K562 (cell line): ENCODE results near the gene DPH1. TPM values are rescaled to one million over a fixed set of nuclear protein-coding genes. Genes with fewer than 3 reads are reported as not detected.
A peak's percentile ranks its signal among the peaks of the same experiment; 100 is the strongest.

ENCODE experiments used
- DLX4 ChIP-seq: fragments of 250-450 bp; sonication (Bioruptor Pico); IDR thresholded peaks from 2 replicates; pipeline ENCODE4 v1.6.1; 2021; ENCODE audit warnings: mild to moderate bottlenecking
- EGR1 ChIP-seq: fragments of 450-650 bp; conservative IDR thresholded peaks from 2 replicates; pipeline ENCODE4 v1.6.1; 2017; ENCODE audit warnings: mild to moderate bottlenecking
- FUS ChIP-seq: fragments of 200-400 bp; formaldehyde crosslinking; optimal IDR thresholded peaks from 2 replicates; pipeline ENCODE3; 2017; ENCODE audit warnings: low read depth, low read length
- MNT ChIP-seq, 2 experiments: fragments of 450-650 bp; conservative IDR thresholded peaks; 2 replicates each; pipeline ENCODE4 v1.6.1; 2017; ENCODE audit warnings: mild to moderate bottlenecking in 2 of 2, moderate library complexity in 2 of 2
- POLR2G ChIP-seq: fragments of 200-400 bp; formaldehyde crosslinking; IDR thresholded peaks from 2 replicates; pipeline ENCODE4 v1.6.1; 2017; ENCODE audit warnings: low read depth, mild to moderate bottlenecking, antibody characterized with exemption, low read length, moderate library complexity
- RB1 ChIP-seq: fragments of 450-650 bp; IDR thresholded peaks from 2 replicates; pipeline ENCODE4 v1.6.1; 2017; ENCODE audit warnings: low read depth, mild to moderate bottlenecking
- RCOR1 ChIP-seq, 2 experiments: IDR thresholded peaks; 2 replicates each; pipeline ENCODE4 v1.6.1; 2012; ENCODE audit warnings: low read depth in 2 of 2, low read length in 2 of 2, borderline replicate concordance in 1 of 2, improper control_type of control experiment in 1 of 2
- ZNF766 ChIP-seq: fragments of 200-800 bp; sonication (Bioruptor generic); conservative IDR thresholded peaks from 2 replicates; pipeline ENCODE4 v1.6.1; 2016; ENCODE audit warnings: missing genetic modification characterization, missing compliant biosample characterization
- polyA plus RNA-seq, 8 experiments: library from polyadenylated mRNA; depleted of rRNA in 4 of 8; stranded (reverse) in 5 of 8; unstranded in 3 of 8; fragments of >200 nt; fragmentation: Nextera tagmentation in 2 of 8; fragmentation: Illumina TruSeq in 1 of 8; extraction: Ambion mirVana in 2 of 8; extraction: Trizol in 1 of 8; gene quantifications; 2 replicates each; pipeline versions ENCODE4 v1.2.1 to v1.2.3, GENCODE V29; 2011 to 2014; ENCODE audit warnings: inconsistent platforms in 1 of 8, missing spikeins in 1 of 8
- total RNA-seq, 7 experiments: library from RNA; depleted of rRNA in 6 of 7; stranded (reverse); fragments of >200 nt in 6 of 7; fragmentation: Illumina TruSeq in 2 of 7; extraction: Trizol in 2 of 7; gene quantifications; 2 replicates each; pipeline versions ENCODE4 v1.2.1 to v1.2.3, GENCODE V29; 2011 to 2021; ENCODE audit warnings: low replicate concordance in 1 of 7
- TF ChIP-seq, protein P1 (sequence below): fragments of 450-650 bp; IDR thresholded peaks from 2 replicates; pipeline ENCODE4 v1.6.1; 2016; ENCODE audit warnings: mild to moderate bottlenecking, moderate library complexity
- TF ChIP-seq, protein P2 (sequence below): fragments of 200-800 bp; sonication (Bioruptor generic); IDR thresholded peaks from 2 replicates; pipeline ENCODE4 v1.6.1; 2017; ENCODE audit warnings: missing genetic modification characterization, missing compliant biosample characterization

Gene DPH1
- total and polyA plus RNA-seq, 9 of the 15 experiments (the other 6 are each of a cell fraction or from before 2014, with no cell fraction given), result 0.42 to 40.6 (median 20.2) TPM

GRCh38 chr17:2050300-2051060 lies 20.5 kb downstream of the DPH1 start (continued):
- TF ChIP-seq, protein P1, sequence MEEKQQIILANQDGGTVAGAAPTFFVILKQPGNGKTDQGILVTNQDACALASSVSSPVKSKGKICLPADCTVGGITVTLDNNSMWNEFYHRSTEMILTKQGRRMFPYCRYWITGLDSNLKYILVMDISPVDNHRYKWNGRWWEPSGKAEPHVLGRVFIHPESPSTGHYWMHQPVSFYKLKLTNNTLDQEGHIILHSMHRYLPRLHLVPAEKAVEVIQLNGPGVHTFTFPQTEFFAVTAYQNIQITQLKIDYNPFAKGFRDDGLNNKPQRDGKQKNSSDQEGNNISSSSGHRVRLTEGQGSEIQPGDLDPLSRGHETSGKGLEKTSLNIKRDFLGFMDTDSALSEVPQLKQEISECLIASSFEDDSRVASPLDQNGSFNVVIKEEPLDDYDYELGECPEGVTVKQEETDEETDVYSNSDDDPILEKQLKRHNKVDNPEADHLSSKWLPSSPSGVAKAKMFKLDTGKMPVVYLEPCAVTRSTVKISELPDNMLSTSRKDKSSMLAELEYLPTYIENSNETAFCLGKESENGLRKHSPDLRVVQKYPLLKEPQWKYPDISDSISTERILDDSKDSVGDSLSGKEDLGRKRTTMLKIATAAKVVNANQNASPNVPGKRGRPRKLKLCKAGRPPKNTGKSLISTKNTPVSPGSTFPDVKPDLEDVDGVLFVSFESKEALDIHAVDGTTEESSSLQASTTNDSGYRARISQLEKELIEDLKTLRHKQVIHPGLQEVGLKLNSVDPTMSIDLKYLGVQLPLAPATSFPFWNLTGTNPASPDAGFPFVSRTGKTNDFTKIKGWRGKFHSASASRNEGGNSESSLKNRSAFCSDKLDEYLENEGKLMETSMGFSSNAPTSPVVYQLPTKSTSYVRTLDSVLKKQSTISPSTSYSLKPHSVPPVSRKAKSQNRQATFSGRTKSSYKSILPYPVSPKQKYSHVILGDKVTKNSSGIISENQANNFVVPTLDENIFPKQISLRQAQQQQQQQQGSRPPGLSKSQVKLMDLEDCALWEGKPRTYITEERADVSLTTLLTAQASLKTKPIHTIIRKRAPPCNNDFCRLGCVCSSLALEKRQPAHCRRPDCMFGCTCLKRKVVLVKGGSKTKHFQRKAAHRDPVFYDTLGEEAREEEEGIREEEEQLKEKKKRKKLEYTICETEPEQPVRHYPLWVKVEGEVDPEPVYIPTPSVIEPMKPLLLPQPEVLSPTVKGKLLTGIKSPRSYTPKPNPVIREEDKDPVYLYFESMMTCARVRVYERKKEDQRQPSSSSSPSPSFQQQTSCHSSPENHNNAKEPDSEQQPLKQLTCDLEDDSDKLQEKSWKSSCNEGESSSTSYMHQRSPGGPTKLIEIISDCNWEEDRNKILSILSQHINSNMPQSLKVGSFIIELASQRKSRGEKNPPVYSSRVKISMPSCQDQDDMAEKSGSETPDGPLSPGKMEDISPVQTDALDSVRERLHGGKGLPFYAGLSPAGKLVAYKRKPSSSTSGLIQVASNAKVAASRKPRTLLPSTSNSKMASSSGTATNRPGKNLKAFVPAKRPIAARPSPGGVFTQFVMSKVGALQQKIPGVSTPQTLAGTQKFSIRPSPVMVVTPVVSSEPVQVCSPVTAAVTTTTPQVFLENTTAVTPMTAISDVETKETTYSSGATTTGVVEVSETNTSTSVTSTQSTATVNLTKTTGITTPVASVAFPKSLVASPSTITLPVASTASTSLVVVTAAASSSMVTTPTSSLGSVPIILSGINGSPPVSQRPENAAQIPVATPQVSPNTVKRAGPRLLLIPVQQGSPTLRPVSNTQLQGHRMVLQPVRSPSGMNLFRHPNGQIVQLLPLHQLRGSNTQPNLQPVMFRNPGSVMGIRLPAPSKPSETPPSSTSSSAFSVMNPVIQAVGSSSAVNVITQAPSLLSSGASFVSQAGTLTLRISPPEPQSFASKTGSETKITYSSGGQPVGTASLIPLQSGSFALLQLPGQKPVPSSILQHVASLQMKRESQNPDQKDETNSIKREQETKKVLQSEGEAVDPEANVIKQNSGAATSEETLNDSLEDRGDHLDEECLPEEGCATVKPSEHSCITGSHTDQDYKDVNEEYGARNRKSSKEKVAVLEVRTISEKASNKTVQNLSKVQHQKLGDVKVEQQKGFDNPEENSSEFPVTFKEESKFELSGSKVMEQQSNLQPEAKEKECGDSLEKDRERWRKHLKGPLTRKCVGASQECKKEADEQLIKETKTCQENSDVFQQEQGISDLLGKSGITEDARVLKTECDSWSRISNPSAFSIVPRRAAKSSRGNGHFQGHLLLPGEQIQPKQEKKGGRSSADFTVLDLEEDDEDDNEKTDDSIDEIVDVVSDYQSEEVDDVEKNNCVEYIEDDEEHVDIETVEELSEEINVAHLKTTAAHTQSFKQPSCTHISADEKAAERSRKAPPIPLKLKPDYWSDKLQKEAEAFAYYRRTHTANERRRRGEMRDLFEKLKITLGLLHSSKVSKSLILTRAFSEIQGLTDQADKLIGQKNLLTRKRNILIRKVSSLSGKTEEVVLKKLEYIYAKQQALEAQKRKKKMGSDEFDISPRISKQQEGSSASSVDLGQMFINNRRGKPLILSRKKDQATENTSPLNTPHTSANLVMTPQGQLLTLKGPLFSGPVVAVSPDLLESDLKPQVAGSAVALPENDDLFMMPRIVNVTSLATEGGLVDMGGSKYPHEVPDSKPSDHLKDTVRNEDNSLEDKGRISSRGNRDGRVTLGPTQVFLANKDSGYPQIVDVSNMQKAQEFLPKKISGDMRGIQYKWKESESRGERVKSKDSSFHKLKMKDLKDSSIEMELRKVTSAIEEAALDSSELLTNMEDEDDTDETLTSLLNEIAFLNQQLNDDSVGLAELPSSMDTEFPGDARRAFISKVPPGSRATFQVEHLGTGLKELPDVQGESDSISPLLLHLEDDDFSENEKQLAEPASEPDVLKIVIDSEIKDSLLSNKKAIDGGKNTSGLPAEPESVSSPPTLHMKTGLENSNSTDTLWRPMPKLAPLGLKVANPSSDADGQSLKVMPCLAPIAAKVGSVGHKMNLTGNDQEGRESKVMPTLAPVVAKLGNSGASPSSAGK, result 0 out of 2 replicates have a peak, but pooled peaks have one; percentile 27
- TF ChIP-seq FUS (no peak), RB1 (peak; percentile 18; the same call in 1 of the 2 replicates), EGR1 (peak; percentile 70), ZNF766 (CRISPR knock-in tag) (0 out of 2 replicates have a peak, but pooled peaks have one; percentile 39), MNT (conservative IDR thresholded peaks at IDR 0.05) (peak; percentile 45 to 78; a peak in 3 of 4 replicates), RCOR1 (IDR thresholded peaks at IDR 0.05; ENCODE audit: borderline replicate concordance in 1 of 2, low read depth in 2 of 2, low read length in 2 of 2) (no peak), DLX4 (CRISPR knock-in tag) (no peak), POLR2G (peak; percentile 58; the same call in 1 of the 2 replicates)
- TF ChIP-seq, protein P2, sequence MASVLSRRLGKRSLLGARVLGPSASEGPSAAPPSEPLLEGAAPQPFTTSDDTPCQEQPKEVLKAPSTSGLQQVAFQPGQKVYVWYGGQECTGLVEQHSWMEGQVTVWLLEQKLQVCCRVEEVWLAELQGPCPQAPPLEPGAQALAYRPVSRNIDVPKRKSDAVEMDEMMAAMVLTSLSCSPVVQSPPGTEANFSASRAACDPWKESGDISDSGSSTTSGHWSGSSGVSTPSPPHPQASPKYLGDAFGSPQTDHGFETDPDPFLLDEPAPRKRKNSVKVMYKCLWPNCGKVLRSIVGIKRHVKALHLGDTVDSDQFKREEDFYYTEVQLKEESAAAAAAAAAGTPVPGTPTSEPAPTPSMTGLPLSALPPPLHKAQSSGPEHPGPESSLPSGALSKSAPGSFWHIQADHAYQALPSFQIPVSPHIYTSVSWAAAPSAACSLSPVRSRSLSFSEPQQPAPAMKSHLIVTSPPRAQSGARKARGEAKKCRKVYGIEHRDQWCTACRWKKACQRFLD (CRISPR knock-in tag), result peak; percentile 48; the same call in 1 of the 2 replicates
